ENCODE measurements around the gene PTPRC.

- TF ChIP-seq CTCF (IDR thresholded peaks at IDR 0.05; ENCODE audit: extremely low read depth in 1 of 2, insufficient read depth in 1 of 2, low read depth in 1 of 2, low read length in 2 of 2) (no peak), POLR2A (IDR thresholded peaks at IDR 0.05; ENCODE audit: low read depth, low read length) (no peak), GATA2 (IDR thresholded peaks at IDR 0.05; ENCODE audit: insufficient read depth, insufficient read length, low read depth, low read length) (no peak), POLR2AphosphoS5 (IDR thresholded peaks at IDR 0.05; ENCODE audit: insufficient read depth, low read depth, low read length) (no peak), EZH2 (IDR thresholded peaks at IDR 0.05; ENCODE audit: borderline replicate concordance, low read depth, low read length, severe bottlenecking) (no peak), MAX (IDR thresholded peaks at IDR 0.05; ENCODE audit: insufficient read depth, insufficient read length) (no peak)
These were observed 21.8 kb downstream of the PTPRC start for GRCh38 chr1:198660341-198661261.
